Skeletal muscle tissue (tissue), 4 donors: Measurements from ENCODE around the gene DPT. TPM values are rescaled to one million over a fixed set of nuclear protein-coding genes. Genes with fewer than 3 reads are reported as not detected.

Experiments used
- H3K27ac ChIP-seq: one replicate; pipeline ENCODE4 v1.7.0; 2013; ENCODE audit warnings: mild to moderate bottlenecking, low read depth, low read length, inconsistent platforms
- H3K27me3 ChIP-seq, 3 donors: one replicate each; pipeline ENCODE4 v1.7.0; 2013; ENCODE audit warnings: low read length in 3 of 3; ENCODE audit not compliant: control insufficient read depth in 3 of 3, insufficient read depth in 3 of 3
- H3K36me3 ChIP-seq, 3 donors: one replicate each; pipeline ENCODE4 v1.7.0; 2013; ENCODE audit warnings: low read length in 3 of 3; ENCODE audit not compliant: control insufficient read depth in 3 of 3, insufficient read depth in 3 of 3
- H3K4me1 ChIP-seq, 3 donors: one replicate each; pipeline ENCODE4 v1.7.0; 2013; ENCODE audit warnings: low read length in 3 of 3, mild to moderate bottlenecking in 3 of 3; ENCODE audit not compliant: control insufficient read depth in 3 of 3, insufficient read depth in 3 of 3
- H3K4me3 ChIP-seq, 3 donors: one replicate each; pipeline ENCODE4 v1.7.0; 2013; ENCODE audit warnings: low read length in 3 of 3
- H3K9ac ChIP-seq, 3 donors: one replicate each; pipeline ENCODE4 v1.7.0; 2013; ENCODE audit warnings: low read length in 3 of 3, mild to moderate bottlenecking in 3 of 3, moderate library complexity in 2 of 3, low read depth in 1 of 3
- H3K9me3 ChIP-seq, 3 donors: one replicate each; pipeline ENCODE4 v1.7.0; 2013; ENCODE audit warnings: low read length in 3 of 3; ENCODE audit not compliant: control insufficient read depth in 3 of 3
- total RNA-seq: library from RNA; depleted of rRNA; stranded (reverse); fragments of >200 nt; gene quantifications from one replicate; pipeline ENCODE4 v1.2.3, GENCODE V29; 2014
- donor health status: Osteomylitis.

Gene DPT
- total RNA-seq, 1 donor from 2014 or later: 74.6 TPM

DNA sequence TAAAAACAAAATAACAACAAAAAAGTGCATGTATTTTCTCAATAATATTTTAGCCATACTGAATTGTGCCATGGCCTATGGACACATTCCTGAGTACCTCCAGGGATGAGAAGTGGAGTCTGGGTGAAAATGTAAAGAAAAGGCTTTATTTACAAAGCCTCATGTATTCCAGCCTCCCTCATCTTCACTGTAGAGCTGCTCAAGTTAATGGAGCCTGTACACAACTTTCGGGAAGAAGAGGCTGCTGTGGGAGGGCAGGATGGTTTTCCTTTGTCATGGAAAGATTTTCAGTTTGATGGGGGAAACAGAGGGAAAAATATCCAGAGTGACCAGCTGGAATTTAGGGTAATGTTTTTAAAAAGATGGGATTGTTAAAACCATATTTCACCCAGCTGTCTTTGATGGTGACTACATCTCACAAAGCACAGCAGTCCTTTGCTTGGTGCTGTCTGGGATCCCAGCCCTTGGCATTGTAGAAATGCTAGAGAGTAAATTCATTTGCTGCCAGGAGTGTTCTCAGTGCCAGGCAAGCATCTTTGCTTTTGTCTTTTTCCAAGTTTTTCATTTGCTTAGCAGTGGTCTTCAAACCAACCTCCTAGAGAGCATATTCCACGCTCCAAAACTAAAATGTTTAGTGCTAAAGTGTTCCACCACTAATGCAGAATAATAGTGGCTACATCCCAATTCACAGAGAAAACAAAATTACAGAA is 54.9 kb downstream of the DPT start:
- Histone ChIP-seq H3K27ac (no peak overlapping the region), H3K36me3 (no peaks in the 10 kb centered on the region), H3K27me3 (no peaks in the 10 kb centered on the region), H3K4me1 (no peaks in the 10 kb centered on the region), H3K4me3 (no peak overlapping the region), H3K9ac (no peak overlapping the region), H3K9me3 (no peaks in the 10 kb centered on the region)

- H3K9ac ChIP-seq: no peak overlapping the region
- no peak overlapping the region for H3K27ac ChIP-seq
- no peaks in the 10 kb centered on the region for H3K36me3 ChIP-seq
- no peaks in the 10 kb centered on the region for H3K9me3 ChIP-seq
- H3K4me3 ChIP-seq: no peak overlapping the region
- H3K27me3 ChIP-seq: no peaks in the 10 kb centered on the region
- no peaks in the 10 kb centered on the region for H3K4me1 ChIP-seq
Measured at GRCh38 chr1:168672278-168672677, 56.7 kb downstream of the DPT start.

- Histone ChIP-seq H3K9ac (no peak overlapping the region), H3K36me3 (no peaks in the 10 kb centered on the region), H3K4me1 (no peaks in the 10 kb centered on the region), H3K27me3 (no peaks in the 10 kb centered on the region), H3K27ac (no peak overlapping the region), H3K9me3 (no peaks in the 10 kb centered on the region), H3K4me3 (no peak overlapping the region)
Measured at GRCh38 chr1:168671782-168672181, 57.2 kb downstream of the DPT start.

DNA sequence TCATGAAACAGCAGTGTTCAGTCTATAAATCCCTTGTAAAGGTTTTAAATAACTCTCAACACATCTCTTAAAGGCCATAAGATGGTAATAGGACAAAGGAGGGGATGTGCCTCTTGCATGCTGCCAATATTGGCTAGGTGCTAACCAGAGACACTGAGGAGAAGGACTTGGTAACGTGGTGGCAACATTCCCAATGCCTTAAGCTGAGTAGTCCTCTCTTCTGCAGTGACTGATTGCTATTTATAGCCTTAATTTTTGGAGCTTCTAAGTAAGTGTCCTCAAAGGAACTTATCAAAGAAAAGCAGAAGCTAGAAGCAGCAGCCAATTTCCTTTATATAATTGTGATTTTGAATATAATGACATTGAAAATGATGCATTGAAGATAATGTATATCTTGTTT is 63.0 kb downstream of the DPT start:
- no peak overlapping the region for H3K9ac ChIP-seq
- peak overlapping the region in 1 of 3 donors; percentile 11 for H3K4me3 ChIP-seq
- peaks cover 0 to 4% (median 2%) of the 10 kb centered on the region in 3 donors for H3K4me1 ChIP-seq
- no peaks in the 10 kb centered on the region for H3K9me3 ChIP-seq
- H3K27ac ChIP-seq: no peak overlapping the region
- no peaks in the 10 kb centered on the region for H3K27me3 ChIP-seq
- H3K36me3 ChIP-seq: no peaks in the 10 kb centered on the region

GRCh38 chr1:168664069-168664834 is 64.8 kb downstream of the DPT start:
- no peak overlapping the region for H3K9ac ChIP-seq
- no peaks in the 10 kb centered on the region for H3K9me3 ChIP-seq
- H3K27me3 ChIP-seq: no peaks in the 10 kb centered on the region
- H3K27ac ChIP-seq: no peak overlapping the region
- no peak overlapping the region for H3K4me3 ChIP-seq
- no peaks in the 10 kb centered on the region for H3K36me3 ChIP-seq
- H3K4me1 ChIP-seq: peaks cover 0 to 4% (median 2%) of the 10 kb centered on the region in 3 donors

DNA sequence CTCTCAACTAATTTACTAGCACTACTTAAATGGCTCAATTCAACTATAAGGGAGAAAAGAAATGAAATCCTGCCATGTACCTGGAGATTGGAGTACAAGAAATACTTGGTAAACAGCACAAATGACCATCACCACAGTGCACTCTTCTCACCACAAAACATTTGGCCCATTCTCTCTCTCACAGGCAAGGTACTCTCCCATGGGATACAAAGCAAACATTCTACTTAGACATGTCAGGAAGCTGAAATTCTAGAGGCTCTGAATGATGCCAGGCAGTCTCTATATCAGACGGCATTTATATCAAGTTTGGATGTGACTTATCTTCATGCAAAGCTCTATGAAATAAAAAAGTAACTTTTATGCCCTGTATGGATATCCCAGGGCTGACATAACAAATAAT is 72.5 kb downstream of the DPT start:
- no peaks in the 10 kb centered on the region for H3K27me3 ChIP-seq
- no peaks in the 10 kb centered on the region for H3K4me1 ChIP-seq
- H3K27ac ChIP-seq: no peak overlapping the region
- H3K9me3 ChIP-seq: no peaks in the 10 kb centered on the region
- H3K9ac ChIP-seq: no peak overlapping the region
- no peaks in the 10 kb centered on the region for H3K36me3 ChIP-seq
- no peak overlapping the region for H3K4me3 ChIP-seq

DNA sequence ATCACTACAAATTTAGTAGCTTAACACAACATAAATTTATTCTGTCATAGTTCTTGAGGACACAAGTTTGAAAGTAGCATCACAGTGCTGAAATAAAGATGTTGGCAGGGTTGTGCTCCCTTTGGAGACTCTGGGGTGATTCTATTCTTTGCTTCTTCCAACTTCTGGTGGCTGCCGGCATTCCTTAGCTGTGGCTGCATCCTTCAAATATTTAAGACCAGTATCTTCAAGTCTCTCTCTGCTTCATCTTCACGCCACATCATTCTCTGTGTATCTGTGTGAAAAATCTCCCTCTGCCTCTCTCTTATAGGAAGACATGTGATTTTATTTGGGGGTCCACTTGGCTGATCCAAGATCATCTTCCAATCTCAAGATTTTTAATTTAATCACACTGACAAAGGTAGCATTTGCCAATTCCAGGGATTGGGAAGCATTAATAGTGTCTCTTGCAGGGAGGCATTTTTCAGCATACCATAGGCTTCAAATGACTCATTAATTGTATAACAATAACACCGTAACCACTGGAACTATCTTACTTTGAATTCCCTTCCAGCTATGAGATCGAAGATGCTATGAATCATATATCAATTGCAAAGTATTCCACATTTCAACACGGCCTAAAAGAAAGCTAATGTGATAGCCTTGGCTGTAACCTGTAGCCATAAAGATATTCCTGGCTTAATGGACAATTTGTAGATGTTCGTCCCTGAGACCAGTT is 74.6 kb downstream of the DPT start:
- Histone ChIP-seq H3K9ac (no peak overlapping the region), H3K4me3 (no peak overlapping the region)

DNA sequence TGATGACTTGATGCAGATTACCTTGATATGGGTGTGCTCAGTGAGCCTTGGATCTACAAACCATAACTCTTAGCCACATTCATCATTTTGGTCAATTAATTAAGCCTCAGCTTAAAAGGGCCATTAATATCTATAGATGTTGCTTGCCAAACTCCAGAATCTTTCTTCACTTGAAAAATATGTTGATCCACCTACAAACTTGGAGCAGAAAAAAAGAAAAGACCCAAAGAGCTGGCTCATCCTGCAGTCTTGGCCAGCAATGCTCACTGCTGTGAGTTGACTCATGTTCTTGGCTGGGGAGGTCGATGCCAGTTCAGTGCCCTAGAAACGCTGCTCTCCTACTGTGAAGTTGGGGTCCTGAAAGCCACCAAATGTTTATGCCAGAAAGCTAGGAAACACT is 75.4 kb downstream of the DPT start:
- Histone ChIP-seq H3K4me1 (no peaks in the 10 kb centered on the region), H3K27me3 (no peaks in the 10 kb centered on the region), H3K36me3 (no peaks in the 10 kb centered on the region), H3K4me3 (no peak overlapping the region), H3K27ac (no peak overlapping the region), H3K9ac (no peak overlapping the region), H3K9me3 (no peaks in the 10 kb centered on the region)

More for the DNA sequence above, 74.6 kb downstream of the DPT start:
- H3K4me1 ChIP-seq: no peaks in the 10 kb centered on the region
- H3K27ac ChIP-seq: no peak overlapping the region
- H3K27me3 ChIP-seq: no peaks in the 10 kb centered on the region
- H3K9me3 ChIP-seq: no peaks in the 10 kb centered on the region
- H3K36me3 ChIP-seq: no peaks in the 10 kb centered on the region

GRCh38 chr1:168645721-168646120 is 83.3 kb downstream of the DPT start:
- H3K27ac ChIP-seq: no peak overlapping the region

More at GRCh38 chr1:168645721-168646120, 83.3 kb downstream of the DPT start:
- H3K4me1 ChIP-seq: no peaks in the 10 kb centered on the region
- no peaks in the 10 kb centered on the region for H3K36me3 ChIP-seq
- no peak overlapping the region for H3K9ac ChIP-seq
- H3K9me3 ChIP-seq: no peaks in the 10 kb centered on the region
- H3K27me3 ChIP-seq: no peaks in the 10 kb centered on the region
- H3K4me3 ChIP-seq: no peak overlapping the region
